ENCODE data around the gene UTP4. TPM values are rescaled to one million over a fixed set of nuclear protein-coding genes. Genes with fewer than 3 reads are reported as not detected.
A peak's percentile ranks its signal among the peaks of the same experiment; 100 is the strongest.

The UTP4 gene
- 101 TPM in 2 replicates for total RNA-seq (2021; fragmentation: NEBNext Ultra II Directional; extraction: Animal tissue kit (Norgen Biotek cat#: 25700))
- 71.8 and 118 TPM in 2 replicates for polyA plus RNA-seq (2011; rRNA removed)
- polyA plus RNA-seq (2011; cell fraction: cytosol; rRNA removed) = 97.1 TPM
- polyA plus RNA-seq (2011; cell fraction: nucleus; rRNA removed) = 79.0 TPM
- polyA plus RNA-seq (2012, experiment 1 of 2) = 79.5 to 93.4 TPM (median 87.5 TPM) in 4 replicates
- 49.1 TPM for polyA plus RNA-seq (2012, experiment 2 of 2)
- 56.7 TPM for polyA plus RNA-seq (2013, experiment 1 of 2)
- 56.3 TPM for polyA plus RNA-seq (2013, experiment 2 of 2)
- 200 and 231 TPM in 2 replicates for polyA minus RNA-seq (2011; rRNA and poly(A)+ RNA removed)
- 63.9 TPM for polyA minus RNA-seq (2011; cell fraction: cytosol; rRNA and poly(A)+ RNA removed)
- 44.5 TPM for polyA minus RNA-seq (2011; cell fraction: nucleus; rRNA and poly(A)+ RNA removed)
- long read RNA-seq, experiment 1, transcript UTP4-201 (17 exons, 2,322 nt) = major isoform, 25 of 91 reads
- long read RNA-seq, experiment 1, partial matches to known transcripts = 44 of 91 reads
- long read RNA-seq, experiment 1, other reads (novel, unspliced or antisense) = 20 of 91 reads
- long read RNA-seq, experiment 2, transcript UTP4-201 (17 exons, 2,322 nt) = major isoform, 50 of 71 reads
- long read RNA-seq, experiment 2, transcript UTP4-203 (17 exons, 2,186 nt) = minor isoform, 5 of 71 reads
- long read RNA-seq, experiment 2, partial matches to known transcripts = 13 of 71 reads
- long read RNA-seq, experiment 2, other reads (novel, unspliced or antisense) = 3 of 71 reads

DNA sequence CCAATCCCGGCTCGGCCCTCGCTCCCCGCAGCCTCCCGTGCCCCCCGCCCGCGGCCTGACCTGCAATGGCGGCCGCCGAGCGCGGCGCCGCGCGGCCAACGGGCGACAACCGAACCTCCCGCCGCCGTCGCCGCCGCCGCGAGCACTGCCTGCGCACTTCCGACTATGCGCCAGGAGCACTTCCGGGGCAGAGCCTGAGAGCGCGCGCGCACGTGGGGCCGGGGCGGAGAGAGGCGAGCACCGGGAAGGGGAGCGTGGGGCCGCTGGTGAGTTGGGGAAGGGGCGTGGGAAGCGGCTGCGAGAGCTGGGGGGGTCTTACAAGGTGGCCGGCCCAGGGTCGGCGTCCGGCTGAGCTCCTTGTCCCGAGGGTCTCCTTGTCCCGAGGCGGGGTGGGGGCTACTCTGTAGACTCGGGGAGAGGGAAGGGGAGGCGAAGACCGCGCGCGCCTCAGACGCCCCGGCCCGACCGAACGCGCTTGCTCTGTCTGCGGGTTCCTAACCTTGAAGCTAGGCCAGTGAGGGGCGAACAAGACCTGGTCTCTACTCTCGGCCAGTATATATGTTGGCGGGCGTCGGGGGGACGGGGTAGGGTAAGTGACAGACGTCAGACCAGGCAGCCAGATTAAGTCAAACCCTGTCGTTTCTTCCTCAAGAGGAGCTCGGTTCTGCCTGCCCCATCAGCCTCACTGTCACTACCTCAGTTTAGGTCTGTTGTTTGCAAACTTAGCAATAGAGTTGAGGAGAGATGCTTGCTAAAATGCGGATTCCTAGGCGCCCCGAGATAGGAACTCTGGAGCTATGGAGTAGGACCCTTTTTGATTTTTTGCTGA lies at the start of gene UTP4, which contains the start of gene CHTF8:
Gene UTP4, plus strand, starts transcription at position 226 of the 829 bp plus-strand sequence. CDS start 811 bp downstream, outside the sequence.
Gene CHTF8, minus strand, starts transcription at position 165 of the 829 bp plus-strand sequence. CDS start 11,130 bp downstream, outside the sequence.
- H3K36me3 ChIP-seq (ENCODE audit: control insufficient read depth in 2 of 4, insufficient read depth in 4 of 4, low read length in 3 of 4) = peaks cover 4 to 25% (median 12%) of the 10 kb centered on the region in 4 experiments; a peak in 7 of 8 replicates
- peaks cover 4 to 6% of the 10 kb centered on the region in 2 experiments for H4K20me1 ChIP-seq (replicated peaks in 1 of 2; ENCODE audit: control insufficient read depth in 1 of 2, insufficient read depth in 2 of 2, low read length in 2 of 2)
- H2BK20ac ChIP-seq (ENCODE audit: low read length) = no peak within 1 kb of the TSS; the same call in 1 of the 2 replicates
- peak within 1 kb of the TSS; percentile 94 for H3K27ac ChIP-seq (ENCODE audit: low read depth, low read length)
- H3K9ac ChIP-seq (replicated peaks in 1 of 4; ENCODE audit: extremely low read depth in 1 of 4, low read depth in 3 of 4, low read length in 3 of 4) = peak within 1 kb of the TSS; percentile 89 to 95 (median 94)
- no peaks in the 10 kb centered on the region; the same call in 1 of the 2 replicates for H3K79me1 ChIP-seq (ENCODE audit: low read depth, low read length)
- no peak within 1 kb of the TSS for H2AFZ ChIP-seq (ENCODE audit: low read length)
- peak within 1 kb of the TSS; percentile 85 for H2BK12ac ChIP-seq (ENCODE audit: low read depth, low read length)
- H3K4me2 ChIP-seq (ENCODE audit: insufficient read depth in 1 of 2, low read depth in 2 of 2, low read length in 2 of 2) = peak within 1 kb of the TSS; percentile 77 to 81
- DNase-seq (ENCODE audit: low read depth in 1 of 2, low spot score in 2 of 2) (no peak), FAIRE-seq (no peak)
- no peak within 1 kb of the TSS for H2BK15ac ChIP-seq (ENCODE audit: low read length)
- H3K9me3 ChIP-seq (ENCODE audit: insufficient read depth in 2 of 2, low read depth in 1 of 2, low read length in 1 of 2) = no peaks in the 10 kb centered on the region
- no peak within 1 kb of the TSS for H2AK5ac ChIP-seq (ENCODE audit: low read depth, low read length)
- peak within 1 kb of the TSS; percentile 99 for H3K18ac ChIP-seq (ENCODE audit: extremely low read depth, low read length)
- no peak within 1 kb of the TSS for H3K23ac ChIP-seq (ENCODE audit: insufficient read length)
- H3K79me2 ChIP-seq (ENCODE audit: control insufficient read depth in 1 of 2, insufficient read depth in 2 of 2, low read length in 2 of 2) = peaks cover 27 to 87% of the 10 kb centered on the region in 2 experiments
- 3% methylated on average over 37 of the region's 78 CpGs; no CpG with 5 or more reads in 1 of the 2 experiments for WGBS, 2 experiments (ENCODE audit: extremely low coverage in 1 of 2, insufficient coverage in 1 of 2, insufficient read length in 1 of 2, insufficient replicate concordance in 2 of 2, low coverage in 1 of 2, low lambda C conversion rate in 2 of 2, missing lambda C conversion rate in 1 of 2)
- H3K27me3 ChIP-seq (replicated peaks in 1 of 4; ENCODE audit: control insufficient read depth in 3 of 4, extremely low read depth in 1 of 4, insufficient read depth in 3 of 4, low read length in 3 of 4) = no peaks in the 10 kb centered on the region
- ChIA-PET CTCF (ENCODE audit: partially characterized antibody) (interaction anchor here (0.6 to 2.2 kb wide), 10 partner anchors 9 to 265 kb away, joined by 3 to 17 read pairs (median 4); no protein-coding TSS in a partner anchor), POLR2A (ENCODE audit: partially characterized antibody) (interaction anchor here (0.6 to 3.7 kb wide), 27 partner anchors 9 to 352 kb away, joined by 3 to 17 read pairs (median 3); partner anchors contain the start of genes HAS3, PDF and SNTB2)
- peak within 1 kb of the TSS; percentile 97 for H4K91ac ChIP-seq (replicated peaks; ENCODE audit: insufficient read length, low read length)
- peak within 1 kb of the TSS; percentile 19 for H2BK120ac ChIP-seq (replicated peaks; ENCODE audit: low read depth, low read length)
- peak within 1 kb of the TSS; percentile 90 to 97 (median 94) for H3K4me3 ChIP-seq (ENCODE audit: extremely low read depth in 1 of 4, insufficient read depth in 2 of 4, low read depth in 3 of 4, low read length in 4 of 4)
- H3K56ac ChIP-seq (replicated peaks; ENCODE audit: insufficient read length, low read depth, low read length) = peak within 1 kb of the TSS; percentile 56
- H3K4ac ChIP-seq (replicated peaks; ENCODE audit: insufficient read length, low read depth, low read length) = peak within 1 kb of the TSS; percentile 96
- H3K23me2 ChIP-seq (ENCODE audit: low read depth, low read length) = peaks cover 2% of the 10 kb centered on the region
- H4K5ac ChIP-seq (ENCODE audit: insufficient read length, low read depth, low read length) = peak within 1 kb of the TSS; percentile 34
- peak within 1 kb of the TSS; percentile 95 for H2BK5ac ChIP-seq (ENCODE audit: low read depth, low read length)
- H4K8ac ChIP-seq (ENCODE audit: extremely low read depth, insufficient read depth, low read length) = peak within 1 kb of the TSS; percentile 96
- H3K4me1 ChIP-seq (replicated peaks in 1 of 4; ENCODE audit: control insufficient read depth in 3 of 4, insufficient read depth in 4 of 4, low read length in 3 of 4) = peaks cover 2 to 12% (median 7%) of the 10 kb centered on the region in 4 experiments; a peak in 5 of 7 replicates
- H3K14ac ChIP-seq (ENCODE audit: insufficient read length) = no peak within 1 kb of the TSS
- TF ChIP-seq BACH1 (IDR thresholded peaks at IDR 0.05; ENCODE audit: low read length) = no peak
- no peak for TF ChIP-seq CTBP2 (IDR thresholded peaks at IDR 0.05; ENCODE audit: borderline replicate concordance, insufficient read depth, insufficient read length, low read length)
- TF ChIP-seq CREB1 (IDR thresholded peaks at IDR 0.05) = peak; percentile 56; the same call in 1 of the 2 replicates
- no peak for TF ChIP-seq POU5F1 (IDR thresholded peaks at IDR 0.05; ENCODE audit: low read depth, low read length)
- TF ChIP-seq CBX5 (IDR thresholded peaks at IDR 0.05; ENCODE audit: low read depth, low read length) = no peak
- TF ChIP-seq SUZ12 (IDR thresholded peaks at IDR 0.05; ENCODE audit: low read length) = no peak
- TF ChIP-seq, protein P1, sequence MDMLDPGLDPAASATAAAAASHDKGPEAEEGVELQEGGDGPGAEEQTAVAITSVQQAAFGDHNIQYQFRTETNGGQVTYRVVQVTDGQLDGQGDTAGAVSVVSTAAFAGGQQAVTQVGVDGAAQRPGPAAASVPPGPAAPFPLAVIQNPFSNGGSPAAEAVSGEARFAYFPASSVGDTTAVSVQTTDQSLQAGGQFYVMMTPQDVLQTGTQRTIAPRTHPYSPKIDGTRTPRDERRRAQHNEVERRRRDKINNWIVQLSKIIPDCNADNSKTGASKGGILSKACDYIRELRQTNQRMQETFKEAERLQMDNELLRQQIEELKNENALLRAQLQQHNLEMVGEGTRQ (IDR thresholded peaks at IDR 0.05; ENCODE audit: low read length) = no peak

Measured in H1 (cell line).